Measurements from ENCODE around the gene ATPAF1.
A peak's percentile ranks its signal among the peaks of the same experiment; 100 is the strongest.
"Not testable (repeated sequence)": the region's sequence is repeated elsewhere in the genome, so short reads cannot be mapped to it uniquely, and the experiment has no call there.

ATPAF1 gene

GRCh38 chr1:46667782-46668760 is at the start of gene ATPAF1:
Gene ATPAF1, minus strand, starts transcription at chr1:46668364. Its CDS starts 42 bp downstream, at chr1:46668322.
- peak in 49 of 51 donors; percentile 10 to 86 (median 60) for DNase-seq

- no peak for DNase-seq
Observed at GRCh38 chr1:46717654-46718053, 49.5 kb upstream of the ATPAF1 start.

GRCh38 chr1:46714976-46715375 is 46.8 kb upstream of the ATPAF1 start:
- no peak for DNase-seq

- no peak for DNase-seq
Observed at GRCh38 chr1:46708121-46708520, 40.0 kb upstream of the ATPAF1 start.

- DNase-seq = no peak
Observed at GRCh38 chr1:46705408-46705807, 37.2 kb upstream of the ATPAF1 start.

- DNase-seq = no peak
Observed at GRCh38 chr1:46703927-46704641, 35.9 kb upstream of the ATPAF1 start.

- DNase-seq = no peak
Observed at GRCh38 chr1:46699666-46700065, 31.5 kb upstream of the ATPAF1 start.

GRCh38 chr1:46697053-46697452 is 28.9 kb upstream of the ATPAF1 start:
- no peak for DNase-seq

- not testable (repeated sequence) for DNase-seq
Observed at GRCh38 chr1:46694676-46695075, 26.5 kb upstream of the ATPAF1 start.

GRCh38 chr1:46692811-46693770 is 24.9 kb upstream of the ATPAF1 start:
- no peak for DNase-seq

- DNase-seq = peak in 14 of 51 donors; percentile 4 to 30 (median 10)
Observed at GRCh38 chr1:46691997-46692790, 24.0 kb upstream of the ATPAF1 start.

GRCh38 chr1:46690931-46691421 is 22.8 kb upstream of the ATPAF1 start:
- DNase-seq = peak in 1 of 51 donors; percentile 9

GRCh38 chr1:46689897-46690296 is 21.7 kb upstream of the ATPAF1 start:
- no peak for DNase-seq

- DNase-seq = no peak
Observed at GRCh38 chr1:46689356-46689755, 21.2 kb upstream of the ATPAF1 start.

- DNase-seq = no peak
Observed at GRCh38 chr1:46687921-46688509, 19.9 kb upstream of the ATPAF1 start.

GRCh38 chr1:46687093-46687659 is 19.0 kb upstream of the ATPAF1 start:
- DNase-seq = peak in 30 of 51 donors; percentile 3 to 59 (median 28)

- no peak for DNase-seq
Observed at GRCh38 chr1:46686255-46686654, 18.1 kb upstream of the ATPAF1 start.

- DNase-seq = no peak
Observed at GRCh38 chr1:46684670-46685069, 16.5 kb upstream of the ATPAF1 start.

- DNase-seq = no peak
Observed at GRCh38 chr1:46682064-46682463, 13.9 kb upstream of the ATPAF1 start.
